Astrocyte of the cerebellum (primary cell): Measurements from ENCODE around the gene POLR1G.

Source experiments
- DNase-seq: peaks from one replicate; pipeline ENCODE4 v3.0.0-alpha.2; 2011; ENCODE audit warnings: low read depth
- H3K4me3 ChIP-seq: 2 replicates; pipeline ENCODE4 v1.5.1; 2011; ENCODE audit warnings: mild to moderate bottlenecking, low read depth, low read length, moderate library complexity
- in situ Hi-C: cut with HindIII; loops from 2 replicates; pipeline ENCODE4 v1.10.0; 2017; ENCODE audit warnings: low sequenced_read_pairs
- TF ChIP-seq, protein P1 (sequence below): IDR thresholded peaks from 2 replicates; pipeline ENCODE4 v1.5.1; 2012; ENCODE audit warnings: low read length, low read depth, moderate library complexity, mild to moderate bottlenecking; ENCODE audit errors: missing control alignments

Gene POLR1G

GRCh38 chr19:45451850-45452387 is 45.5 kb downstream of the POLR1G start:
- in situ Hi-C loops, result no loop called here
- no peak overlapping the region for H3K4me3 ChIP-seq
- TF ChIP-seq, protein P1, sequence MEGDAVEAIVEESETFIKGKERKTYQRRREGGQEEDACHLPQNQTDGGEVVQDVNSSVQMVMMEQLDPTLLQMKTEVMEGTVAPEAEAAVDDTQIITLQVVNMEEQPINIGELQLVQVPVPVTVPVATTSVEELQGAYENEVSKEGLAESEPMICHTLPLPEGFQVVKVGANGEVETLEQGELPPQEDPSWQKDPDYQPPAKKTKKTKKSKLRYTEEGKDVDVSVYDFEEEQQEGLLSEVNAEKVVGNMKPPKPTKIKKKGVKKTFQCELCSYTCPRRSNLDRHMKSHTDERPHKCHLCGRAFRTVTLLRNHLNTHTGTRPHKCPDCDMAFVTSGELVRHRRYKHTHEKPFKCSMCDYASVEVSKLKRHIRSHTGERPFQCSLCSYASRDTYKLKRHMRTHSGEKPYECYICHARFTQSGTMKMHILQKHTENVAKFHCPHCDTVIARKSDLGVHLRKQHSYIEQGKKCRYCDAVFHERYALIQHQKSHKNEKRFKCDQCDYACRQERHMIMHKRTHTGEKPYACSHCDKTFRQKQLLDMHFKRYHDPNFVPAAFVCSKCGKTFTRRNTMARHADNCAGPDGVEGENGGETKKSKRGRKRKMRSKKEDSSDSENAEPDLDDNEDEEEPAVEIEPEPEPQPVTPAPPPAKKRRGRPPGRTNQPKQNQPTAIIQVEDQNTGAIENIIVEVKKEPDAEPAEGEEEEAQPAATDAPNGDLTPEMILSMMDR, result no peak
- DNase-seq, result no peak

GRCh38 chr19:45455707-45456499 is 49.5 kb downstream of the POLR1G start:
- H3K4me3 ChIP-seq, result no peak overlapping the region
- in situ Hi-C loops, result no loop called here
- peak; percentile 98 for DNase-seq
- TF ChIP-seq, protein P1, result no peak

DNA sequence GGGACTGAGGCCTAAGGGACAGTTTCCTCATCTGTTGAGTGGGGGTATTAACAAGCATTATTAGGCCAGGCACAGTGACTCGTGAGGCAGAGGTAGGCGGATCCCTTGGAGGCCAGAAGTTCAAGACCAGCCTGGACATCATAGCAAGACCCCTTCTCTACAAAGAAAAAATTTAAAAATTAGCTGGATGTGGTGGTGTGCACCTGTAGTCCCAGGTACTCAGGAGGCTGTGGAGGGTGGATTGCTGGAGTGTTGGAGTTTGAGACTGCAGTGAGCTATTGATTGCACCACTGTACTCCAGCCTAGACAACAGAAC is 50.0 kb downstream of the POLR1G start:
- no peak overlapping the region for H3K4me3 ChIP-seq
- in situ Hi-C loops, result no loop called here
- TF ChIP-seq, protein P1, result no peak
- no peak for DNase-seq

DNA sequence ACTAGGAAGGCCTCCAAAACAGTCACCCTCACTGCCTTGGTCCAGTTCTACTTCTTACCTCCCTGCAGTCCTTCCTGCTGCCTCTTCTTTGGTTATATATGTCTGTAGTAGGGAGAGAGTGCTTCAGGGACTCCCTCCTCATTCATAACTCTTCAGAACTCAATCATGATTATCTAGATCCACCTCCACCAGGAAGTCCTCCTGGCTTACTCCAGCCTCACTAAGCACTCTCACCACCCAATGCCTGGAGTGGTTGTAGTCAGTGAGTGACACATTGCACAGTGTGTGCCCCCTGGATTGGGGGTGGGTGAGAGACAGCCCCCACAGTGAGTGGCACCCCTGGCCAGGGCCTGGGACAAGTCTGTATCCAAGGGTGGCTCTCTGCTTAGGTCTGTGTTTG is 51.3 kb downstream of the POLR1G start:
- TF ChIP-seq, protein P1, result no peak
- no peak overlapping the region for H3K4me3 ChIP-seq
- DNase-seq, result no peak
- in situ Hi-C loops, result no loop called here
